AG09319 (cell line): ENCODE results near the gene CHN2.

Experiments used
- DNase-seq: peaks from one replicate; pipeline ENCODE4 v3.0.0-alpha.2; 2010; ENCODE audit warnings: low read depth; ENCODE audit errors: extremely low read depth
- TF ChIP-seq, protein P1 (sequence below): IDR thresholded peaks from 2 replicates; pipeline ENCODE4 v1.5.1; 2011; ENCODE audit warnings: low read depth, mild to moderate bottlenecking, inconsistent platforms, low read length, moderate library complexity

The CHN2 gene

GRCh38 chr7:29194594-29195427 lies at the start of gene CHN2:
CHN2 (plus strand) TSS chr7:29194775.
- TF ChIP-seq, protein P1, sequence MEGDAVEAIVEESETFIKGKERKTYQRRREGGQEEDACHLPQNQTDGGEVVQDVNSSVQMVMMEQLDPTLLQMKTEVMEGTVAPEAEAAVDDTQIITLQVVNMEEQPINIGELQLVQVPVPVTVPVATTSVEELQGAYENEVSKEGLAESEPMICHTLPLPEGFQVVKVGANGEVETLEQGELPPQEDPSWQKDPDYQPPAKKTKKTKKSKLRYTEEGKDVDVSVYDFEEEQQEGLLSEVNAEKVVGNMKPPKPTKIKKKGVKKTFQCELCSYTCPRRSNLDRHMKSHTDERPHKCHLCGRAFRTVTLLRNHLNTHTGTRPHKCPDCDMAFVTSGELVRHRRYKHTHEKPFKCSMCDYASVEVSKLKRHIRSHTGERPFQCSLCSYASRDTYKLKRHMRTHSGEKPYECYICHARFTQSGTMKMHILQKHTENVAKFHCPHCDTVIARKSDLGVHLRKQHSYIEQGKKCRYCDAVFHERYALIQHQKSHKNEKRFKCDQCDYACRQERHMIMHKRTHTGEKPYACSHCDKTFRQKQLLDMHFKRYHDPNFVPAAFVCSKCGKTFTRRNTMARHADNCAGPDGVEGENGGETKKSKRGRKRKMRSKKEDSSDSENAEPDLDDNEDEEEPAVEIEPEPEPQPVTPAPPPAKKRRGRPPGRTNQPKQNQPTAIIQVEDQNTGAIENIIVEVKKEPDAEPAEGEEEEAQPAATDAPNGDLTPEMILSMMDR: no peak
- DNase-seq: no peak

GRCh38 chr7:29145553-29146056 lies 49.0 kb upstream of the CHN2 start:
- TF ChIP-seq, protein P1: no peak
- no peak for DNase-seq

DNA sequence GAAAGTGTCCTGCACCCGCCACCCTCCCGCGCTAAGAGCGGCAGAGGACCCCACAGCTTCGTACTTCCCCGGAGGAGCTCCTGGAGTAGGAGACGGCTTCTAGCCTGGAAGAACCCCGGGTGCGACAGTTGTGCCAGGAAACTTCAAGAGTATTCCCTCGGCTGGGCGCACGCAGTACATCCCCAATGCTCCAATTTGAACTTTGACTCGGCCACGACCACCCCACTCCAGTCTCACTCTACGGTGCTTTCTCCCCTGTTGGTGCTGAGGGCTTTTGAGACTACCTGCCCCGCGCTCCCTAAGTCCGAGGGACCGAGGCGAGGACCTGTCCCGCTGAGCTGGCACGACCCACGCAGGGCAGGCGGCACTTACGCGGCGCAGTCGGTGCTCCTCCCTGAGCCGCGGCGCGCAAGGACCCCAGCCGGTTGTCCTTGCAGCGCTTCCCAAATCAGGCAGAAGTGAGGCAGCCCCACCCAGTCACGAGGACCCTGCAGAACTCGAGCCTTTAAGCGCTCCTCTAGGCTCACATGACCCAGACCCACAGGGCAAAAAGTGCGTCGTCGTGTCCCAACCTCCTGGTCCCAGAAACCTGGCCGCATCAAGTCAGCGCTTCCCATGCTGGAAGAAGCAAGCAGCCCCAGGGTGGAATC lies 48.4 kb upstream of the CHN2 start, which contains the start of gene CPVL:
Gene CPVL (minus strand): TSS at position 481 of the 650 bp plus-strand sequence. CDS start 25,476 bp downstream, outside the sequence.
- TF ChIP-seq, protein P1: no peak
- DNase-seq: no peak

GRCh38 chr7:29146888-29147609 lies 47.5 kb upstream of the CHN2 start:
- no peak for DNase-seq

GRCh38 chr7:29147821-29148220 lies 46.8 kb upstream of the CHN2 start:
- DNase-seq: no peak
- TF ChIP-seq, protein P1: no peak

More at GRCh38 chr7:29146888-29147609, 47.5 kb upstream of the CHN2 start:
- TF ChIP-seq, protein P1: no peak

- TF ChIP-seq, protein P1: no peak
- DNase-seq: no peak
These were observed 45.5 kb upstream of the CHN2 start for GRCh38 chr7:29149036-29149435.
